Body of pancreas (tissue), 4 donors: ENCODE results near the gene CYBC1. TPM values are rescaled to one million over a fixed set of nuclear protein-coding genes. Genes with fewer than 3 reads are reported as not detected.

Experiments used
- ATAC-seq: fragments of 150-250 bp; one replicate; pipeline ENCODE4 v1.9.1; 2016
- DNase-seq, 4 donors: peaks; one replicate each; pipeline ENCODE4 v3.0.0-alpha.2; 2019
- H3K27ac ChIP-seq, 4 donors: fragments of 200-600 bp; sonication (generic); 1 replicate in 3 of 4; 2 replicates in 1 of 4; pipeline versions ENCODE4 v1.5.1 to v1.6.1; 2016 to 2019; ENCODE audit warnings: mild to moderate bottlenecking in 1 of 4, mixed read lengths in 1 of 4, moderate library complexity in 1 of 4
- H3K27me3 ChIP-seq, 2 donors: fragments of 200-600 bp; sonication (generic); one replicate each; pipeline ENCODE4 v1.6.0; 2016; ENCODE audit warnings: mild to moderate bottlenecking in 1 of 2
- H3K36me3 ChIP-seq, 2 donors: fragments of 200-600 bp; sonication (generic); replicated peaks in 1 of 2; 2 replicates each; pipeline ENCODE4 v1.5.1; 2016; ENCODE audit warnings: low read depth in 2 of 2; ENCODE audit not compliant: insufficient read depth in 1 of 2
- H3K4me1 ChIP-seq: fragments of 200-600 bp; sonication (generic); one replicate; pipeline ENCODE4 v1.6.0; 2016
- H3K4me3 ChIP-seq, 2 donors: fragments of 200-600 bp; sonication (generic); 1 replicate in 1 of 2; 2 replicates in 1 of 2; pipeline ENCODE4 v1.5.1; 2016 to 2019
- H3K9me3 ChIP-seq, 3 donors: fragments of 200-600 bp; sonication (generic); 1 replicate in 2 of 3; 2 replicates in 1 of 3; pipeline ENCODE4 v1.5.1; 2016
- POLR2A ChIP-seq, 3 donors: fragments of 450-650 bp; IDR thresholded peaks; one replicate each; pipeline ENCODE4 v1.6.1; 2016; ENCODE audit warnings: antibody characterized with exemption in 3 of 3, mild to moderate bottlenecking in 2 of 3
- WGBS, 2 donors: methylation state at CpG; one replicate each; pipeline ENCODE4 v1.1.5; 2017; 5-methylcytosine and 5-hydroxymethylcytosine counted together
- intact Hi-C: fragments of 100-400 bp; cut with DNase I; formaldehyde crosslinking; loops from one replicate; pipeline ENCODE4 v1.15.1; 2023
- total RNA-seq, 2 donors: library from RNA; depleted of rRNA; stranded (reverse); fragments of >200 nt; gene quantifications; one replicate each; pipeline ENCODE4 v1.1.0, GENCODE V29; 2016
- TF ChIP-seq, protein P1 (sequence below), 7 experiments: fragments of 450-650 bp in 4 of 7; fragments of 200-600 bp in 3 of 7; sonication (generic) in 3 of 7; IDR thresholded peaks; one replicate each; pipeline ENCODE4 v1.5.1; 2016 to 2019; ENCODE audit warnings: antibody characterized with exemption in 7 of 7

Gene CYBC1
- total RNA-seq, 2 donors from 2014 or later = 53.1 to 68.2 TPM

DNA sequence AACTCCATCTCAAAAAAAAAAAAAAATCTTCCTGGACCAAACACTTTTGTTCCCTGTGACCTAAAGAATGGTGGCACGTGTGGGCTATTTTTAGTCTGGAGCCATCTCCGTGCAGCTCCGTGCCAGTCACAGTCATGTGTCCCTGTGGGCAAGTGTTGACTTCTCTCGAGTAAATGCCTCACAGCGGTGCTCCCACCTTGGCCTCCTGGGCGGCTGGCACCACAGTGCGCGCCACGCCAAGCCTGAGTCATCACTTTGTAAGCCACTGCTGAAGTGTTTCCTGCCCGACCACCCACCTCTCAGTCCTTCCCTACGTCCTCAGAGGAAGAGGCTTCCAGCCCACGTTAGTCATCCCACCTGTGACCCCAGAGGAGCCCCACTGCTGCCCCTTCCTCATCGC is 43.3 kb downstream of the CYBC1 start:
- H3K27ac ChIP-seq = no peak overlapping the region
- no peaks in the 10 kb centered on the region for H3K27me3 ChIP-seq
- intact Hi-C loops = no loop called here
- H3K36me3 ChIP-seq = peaks cover 0 to 3% of the 10 kb centered on the region in 2 donors
- no peak overlapping the region for H3K4me3 ChIP-seq
- H3K9me3 ChIP-seq = no peaks in the 10 kb centered on the region
- H3K4me1 ChIP-seq = no peaks in the 10 kb centered on the region
- TF ChIP-seq, protein P1, sequence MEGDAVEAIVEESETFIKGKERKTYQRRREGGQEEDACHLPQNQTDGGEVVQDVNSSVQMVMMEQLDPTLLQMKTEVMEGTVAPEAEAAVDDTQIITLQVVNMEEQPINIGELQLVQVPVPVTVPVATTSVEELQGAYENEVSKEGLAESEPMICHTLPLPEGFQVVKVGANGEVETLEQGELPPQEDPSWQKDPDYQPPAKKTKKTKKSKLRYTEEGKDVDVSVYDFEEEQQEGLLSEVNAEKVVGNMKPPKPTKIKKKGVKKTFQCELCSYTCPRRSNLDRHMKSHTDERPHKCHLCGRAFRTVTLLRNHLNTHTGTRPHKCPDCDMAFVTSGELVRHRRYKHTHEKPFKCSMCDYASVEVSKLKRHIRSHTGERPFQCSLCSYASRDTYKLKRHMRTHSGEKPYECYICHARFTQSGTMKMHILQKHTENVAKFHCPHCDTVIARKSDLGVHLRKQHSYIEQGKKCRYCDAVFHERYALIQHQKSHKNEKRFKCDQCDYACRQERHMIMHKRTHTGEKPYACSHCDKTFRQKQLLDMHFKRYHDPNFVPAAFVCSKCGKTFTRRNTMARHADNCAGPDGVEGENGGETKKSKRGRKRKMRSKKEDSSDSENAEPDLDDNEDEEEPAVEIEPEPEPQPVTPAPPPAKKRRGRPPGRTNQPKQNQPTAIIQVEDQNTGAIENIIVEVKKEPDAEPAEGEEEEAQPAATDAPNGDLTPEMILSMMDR (IDR thresholded peaks at IDR 0.05) = no peak
- no peak for TF ChIP-seq POLR2A (IDR thresholded peaks at IDR 0.05)
- 88 to 95% methylated on average over 12 to 13 of the region's 13 CpGs for WGBS, 2 donors
- ATAC-seq = no peak
- DNase-seq = no peak

DNA sequence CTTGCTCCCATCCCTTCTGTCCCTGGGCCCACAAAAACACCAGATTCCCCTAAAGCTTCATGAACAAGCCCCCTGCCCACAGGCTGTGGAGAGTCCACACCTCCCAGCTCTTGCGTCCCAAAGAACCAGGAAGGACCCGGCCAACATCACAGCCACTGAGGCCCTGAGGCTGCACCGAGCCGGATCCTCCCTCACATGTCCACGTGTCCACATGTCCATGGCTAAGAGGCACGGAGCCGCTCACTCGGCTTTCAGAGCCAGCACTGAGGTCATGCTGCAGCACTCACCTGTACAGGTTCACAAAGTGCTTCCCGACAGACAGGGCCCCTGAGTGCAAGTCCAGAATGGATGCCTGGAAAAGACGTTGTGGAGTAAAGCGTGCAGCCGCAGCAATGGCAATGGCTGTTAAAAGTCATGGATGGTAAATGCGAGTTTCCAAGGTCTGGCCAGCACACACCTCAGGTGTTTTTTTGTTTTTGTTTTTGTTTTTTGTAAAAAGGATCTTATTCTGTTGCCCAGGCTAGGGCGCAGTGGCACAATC is 44.4 kb downstream of the CYBC1 start:
- H3K27me3 ChIP-seq = no peaks in the 10 kb centered on the region
- no peak overlapping the region for H3K27ac ChIP-seq
- ATAC-seq (no peak), DNase-seq (no peak)
- no peaks in the 10 kb centered on the region for H3K9me3 ChIP-seq
- intact Hi-C loops = no loop called here
- H3K4me1 ChIP-seq = no peaks in the 10 kb centered on the region
- 91 to 92% methylated on average over 9 to 14 of the region's 14 CpGs for WGBS, 2 donors
- no peak overlapping the region for H3K4me3 ChIP-seq
- H3K36me3 ChIP-seq = peaks cover 0 to 3% of the 10 kb centered on the region in 2 donors
- TF ChIP-seq POLR2A (IDR thresholded peaks at IDR 0.05) = no peak
- TF ChIP-seq, protein P1 (IDR thresholded peaks at IDR 0.05) = no peak

DNA sequence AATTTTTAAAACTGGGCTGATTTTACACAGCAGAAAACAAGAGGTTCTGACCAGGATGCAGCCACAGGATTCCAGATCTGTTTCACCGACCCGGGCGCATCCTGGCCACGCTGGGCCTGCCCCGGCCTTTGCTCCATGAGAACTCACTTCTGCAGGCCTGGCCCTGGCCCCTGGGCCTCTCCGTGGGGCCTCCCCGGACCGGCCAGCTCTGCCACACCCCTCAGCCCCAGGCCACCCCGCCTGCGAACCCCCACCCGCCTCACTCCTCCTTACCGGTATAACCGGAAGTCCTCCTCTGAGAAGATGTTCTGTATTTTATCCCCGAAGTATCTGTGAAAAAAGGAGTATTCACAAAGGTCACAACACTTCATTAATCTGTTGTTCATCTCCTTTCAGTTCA is 45.5 kb downstream of the CYBC1 start:
- intact Hi-C loops = no loop called here
- H3K4me1 ChIP-seq = no peaks in the 10 kb centered on the region
- no peaks in the 10 kb centered on the region for H3K27me3 ChIP-seq
- H3K27ac ChIP-seq = no peak overlapping the region
- no peak overlapping the region for H3K4me3 ChIP-seq
- ATAC-seq (no peak), DNase-seq (no peak)
- no peak for TF ChIP-seq POLR2A (IDR thresholded peaks at IDR 0.05)
- TF ChIP-seq, protein P1 (IDR thresholded peaks at IDR 0.05) = no peak
- H3K36me3 ChIP-seq = peaks cover 0 to 3% of the 10 kb centered on the region in 2 donors
- WGBS, 2 donors = 96% methylated on average over 14 of the region's 14 CpGs
- H3K9me3 ChIP-seq = no peaks in the 10 kb centered on the region

DNA sequence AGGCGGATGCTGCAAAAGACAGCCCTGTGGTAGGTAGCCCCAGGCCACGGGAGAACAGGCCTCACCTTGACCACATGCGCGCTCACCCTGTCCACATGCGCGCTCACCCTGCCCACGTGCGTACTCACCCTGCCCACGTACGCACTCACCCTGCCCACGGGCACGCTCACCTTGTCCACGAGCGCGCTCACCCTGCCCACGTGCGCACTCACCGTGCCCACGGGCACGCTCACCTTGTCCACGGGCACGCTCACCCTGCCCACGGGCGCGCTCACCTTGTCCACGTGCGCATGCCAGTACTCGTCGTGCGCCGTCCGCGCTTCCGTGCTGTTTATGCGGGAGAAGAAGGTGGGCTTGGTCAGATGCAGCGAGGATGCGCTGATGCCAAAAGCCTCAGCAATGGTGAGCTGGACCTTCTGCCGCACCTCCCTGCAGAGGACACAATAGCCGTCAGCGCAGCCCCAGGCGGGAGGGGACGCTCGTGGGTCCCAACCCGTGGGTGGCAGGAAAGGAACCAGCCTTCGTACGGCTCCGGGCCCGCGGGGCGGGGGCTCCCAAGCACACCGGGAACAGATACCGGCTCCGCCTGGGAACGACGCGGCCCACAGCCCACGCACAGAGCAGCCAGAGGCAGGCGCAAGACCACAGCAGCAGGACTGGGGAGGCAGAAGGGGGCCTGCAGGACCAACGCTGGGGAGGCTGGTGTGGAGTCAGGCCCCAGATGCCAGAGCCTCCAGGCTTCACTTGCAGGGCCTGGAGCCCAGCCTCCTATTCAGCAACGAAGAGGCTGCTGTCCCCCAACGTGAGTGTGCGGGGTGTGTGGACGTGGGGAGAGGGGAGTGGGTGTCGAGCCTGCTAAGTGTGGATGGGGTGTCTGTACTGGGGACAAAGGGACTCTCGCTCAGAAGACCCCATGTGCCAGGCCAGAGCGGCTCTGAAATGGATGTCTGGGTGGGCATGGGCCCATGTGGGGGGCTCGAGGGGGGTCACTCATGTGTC is 46.6 kb downstream of the CYBC1 start:
- Histone ChIP-seq H3K27me3 (no peaks in the 10 kb centered on the region), H3K9me3 (no peaks in the 10 kb centered on the region), H3K4me1 (no peaks in the 10 kb centered on the region), H3K36me3 (peaks cover 0 to 3% of the 10 kb centered on the region in 2 donors), H3K4me3 (no peak overlapping the region), H3K27ac (no peak overlapping the region)
- DNase-seq (no peak), ATAC-seq (no peak)
- TF ChIP-seq, protein P1 (IDR thresholded peaks at IDR 0.05) = no peak
- TF ChIP-seq POLR2A (IDR thresholded peaks at IDR 0.05) = no peak
- 94 to 95% methylated on average over 43 to 65 of the region's 67 CpGs for WGBS, 2 donors
- intact Hi-C loops = no loop called here
